Measurements from ENCODE around the gene COPB2.

- TF ChIP-seq MAZ (IDR thresholded peaks at IDR 0.05; ENCODE audit: borderline replicate concordance, low read depth, low read length) (no peak), CTCF (conservative IDR thresholded peaks at IDR 0.05; ENCODE audit: low read depth, low read length) (no peak), MXI1 (IDR thresholded peaks at IDR 0.05; ENCODE audit: borderline replicate concordance, low read depth, low read length) (no peak), POLR2A (IDR thresholded peaks at IDR 0.05; ENCODE audit: low read depth, low read length) (no peak), USF2 (IDR thresholded peaks at IDR 0.05; ENCODE audit: low read depth, low read length) (no peak), NFE2L2 (IDR thresholded peaks at IDR 0.05; ENCODE audit: low read depth, low read length) (no peak), MAFK (IDR thresholded peaks at IDR 0.05; ENCODE audit: low read depth, low read length) (no peak)
Measured at GRCh38 chr3:139320551-139321309, 68.7 kb downstream of the COPB2 start.
